GM12874 (cell line): ENCODE measurements around the gene GALNT1.

Source experiments
- CTCF ChIP-seq: IDR thresholded peaks from 2 replicates; pipeline ENCODE4 v1.5.1; 2011; ENCODE audit warnings: low read depth, mild to moderate bottlenecking, control low read depth, low read length, moderate library complexity; ENCODE audit not compliant: insufficient read depth

The GALNT1 gene

GRCh38 chr18:35619941-35620340 lies 38.4 kb downstream of the GALNT1 start:
- TF ChIP-seq CTCF: no peak

DNA sequence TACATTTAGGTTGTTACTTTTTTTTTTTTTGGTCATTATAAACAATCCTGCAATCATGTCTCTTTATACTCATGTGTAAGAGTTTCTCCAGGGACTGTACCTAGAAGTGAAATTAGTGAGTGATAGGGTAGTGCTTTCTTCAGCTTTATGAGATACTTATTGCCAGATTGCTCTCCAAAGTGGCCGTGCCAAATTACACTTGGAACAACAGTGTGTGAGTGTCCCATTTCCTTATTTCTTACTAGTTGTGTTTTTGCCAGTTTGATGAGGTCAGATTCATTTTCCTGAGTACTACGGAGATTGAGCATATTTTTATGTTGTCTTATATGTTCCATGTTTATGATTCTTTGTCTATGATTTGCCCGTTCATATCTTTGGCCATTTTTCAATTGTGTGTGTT lies 39.2 kb downstream of the GALNT1 start:
- no peak for TF ChIP-seq CTCF

GRCh38 chr18:35623255-35623654 lies 41.7 kb downstream of the GALNT1 start:
- no peak for TF ChIP-seq CTCF

DNA sequence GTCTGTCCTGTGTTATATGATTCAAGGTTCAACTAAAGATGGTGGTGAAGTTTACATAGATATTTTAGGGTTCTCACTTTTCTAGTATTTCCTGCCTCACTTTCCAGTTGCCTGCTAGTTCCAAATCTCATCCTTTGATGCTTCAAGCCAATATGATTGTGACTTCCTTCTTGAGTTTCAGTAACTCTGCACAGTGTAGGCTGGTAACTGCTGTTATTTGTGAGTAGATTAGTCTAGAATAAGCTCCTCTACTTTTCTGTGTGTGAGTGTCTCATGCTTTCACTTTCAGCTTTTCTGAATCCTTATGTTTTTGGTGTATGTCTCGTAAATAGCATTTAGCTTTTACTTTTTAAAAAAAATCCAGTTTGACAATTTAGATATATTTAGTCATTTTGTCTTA lies 42.6 kb downstream of the GALNT1 start:
- TF ChIP-seq CTCF: no peak

DNA sequence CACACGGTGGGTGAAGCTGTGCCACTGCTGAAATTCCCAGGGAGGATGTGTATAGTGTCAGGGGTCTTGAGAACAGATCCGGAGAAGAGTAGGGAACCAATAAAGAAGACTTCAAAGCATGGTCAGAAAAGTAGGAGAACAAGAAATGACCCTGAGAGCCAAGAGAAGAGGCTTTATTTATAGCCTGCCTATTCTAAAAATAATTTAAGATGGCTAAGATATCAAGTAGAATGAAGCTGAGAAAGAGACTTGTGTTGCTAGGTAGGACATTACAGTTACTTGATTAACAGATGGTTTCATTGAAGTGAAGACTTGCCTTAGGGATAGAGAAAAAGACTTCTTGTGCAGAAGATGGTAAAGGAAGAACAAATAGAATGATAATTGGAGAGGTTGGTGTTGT lies 43.7 kb downstream of the GALNT1 start:
- TF ChIP-seq CTCF: no peak

DNA sequence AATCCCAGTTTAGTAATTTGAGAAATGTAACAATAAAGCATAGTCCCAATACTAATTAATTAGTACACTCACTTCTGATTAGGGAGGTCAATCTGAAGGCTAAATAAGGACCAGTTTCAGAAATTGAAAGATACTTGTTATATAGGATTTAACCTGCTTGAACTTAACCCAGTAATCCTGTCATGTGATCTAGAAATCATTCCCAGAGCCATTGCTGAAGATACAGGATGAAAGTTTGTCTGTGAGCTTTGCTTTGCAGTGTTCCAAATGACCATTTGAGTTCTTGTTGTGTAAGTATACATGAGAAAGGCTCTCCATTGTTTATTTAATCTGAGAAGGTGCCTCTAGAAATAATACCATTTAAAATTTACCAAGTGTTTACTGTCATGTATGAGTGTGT lies 52.2 kb downstream of the GALNT1 start:
- no peak for TF ChIP-seq CTCF

- TF ChIP-seq CTCF: no peak
These were observed 52.8 kb downstream of the GALNT1 start for GRCh38 chr18:35634323-35634722.

GRCh38 chr18:35635170-35635569 lies 53.6 kb downstream of the GALNT1 start:
- TF ChIP-seq CTCF: no peak
